ENCODE data around the gene HIVEP3.

- TF ChIP-seq EP300 (IDR thresholded peaks at IDR 0.05; ENCODE audit: borderline replicate concordance): no peak
- no peak for TF ChIP-seq YY1 (IDR thresholded peaks at IDR 0.05; ENCODE audit: low read depth)
- TF ChIP-seq FOXM1 (IDR thresholded peaks at IDR 0.05; ENCODE audit: borderline replicate concordance, low read depth): no peak
- no peak for TF ChIP-seq MAX (IDR thresholded peaks at IDR 0.05)
- no peak for TF ChIP-seq ZBTB7A (IDR thresholded peaks at IDR 0.05; ENCODE audit: low read depth)
- no peak for TF ChIP-seq TAF1 (IDR thresholded peaks at IDR 0.05; ENCODE audit: low read depth)
- no peak for TF ChIP-seq CREB1 (IDR thresholded peaks at IDR 0.05; ENCODE audit: low read depth)
- no peak for TF ChIP-seq RAD21 (IDR thresholded peaks at IDR 0.05; ENCODE audit: low read depth)
Measured at GRCh38 chr1:41902664-41903063, 16.1 kb downstream of the HIVEP3 start.
